HEK293 (cell line): ENCODE data around the gene MRPS6.

Source experiments
- CTCF ChIA-PET: fragments of 350-600 bp; formaldehyde crosslinking; extraction: SDS; loops from one replicate; lab custom pipeline; 2021; ENCODE audit warnings: antibody characterized with exemption; lab: Yijun Ruan, JAX
- POLR2A ChIA-PET: fragments of 300-600 bp; formaldehyde crosslinking; extraction: SDS; loops from one replicate; lab custom pipeline; 2020; ENCODE audit warnings: antibody characterized with exemption, inconsistent platforms; lab: Yijun Ruan, JAX
- H3K27ac ChIP-seq: fragments of 200-500 bp; sonication (Bioruptor generic); 2 replicates; pipeline ENCODE4 v1.5.1; 2014; ENCODE audit warnings: low read depth, low read length, control low read depth, inconsistent platforms; ENCODE audit errors: extremely low read depth
- H3K36me3 ChIP-seq, 2 experiments: fragments of 200-500 bp in 1 of 2; sonication (Bioruptor generic) in 1 of 2; 1 replicate in 1 of 2; 2 replicates in 1 of 2; pipeline ENCODE4 v1.5.1; 2014 to 2017; ENCODE audit warnings: inconsistent platforms in 2 of 2, low read length in 2 of 2; ENCODE audit not compliant: control insufficient read depth in 2 of 2, insufficient read depth in 1 of 2
- H3K4me1 ChIP-seq: fragments of 200-500 bp; sonication (Bioruptor generic); 2 replicates; pipeline ENCODE4 v1.5.1; 2014; ENCODE audit warnings: mild to moderate bottlenecking, low read length, inconsistent platforms; ENCODE audit not compliant: control insufficient read depth, insufficient read depth
- H3K4me3 ChIP-seq: 2 replicates; pipeline ENCODE4 v1.5.1; 2011; ENCODE audit warnings: low read depth, mild to moderate bottlenecking, control low read depth, low read length, moderate library complexity
- H3K9me3 ChIP-seq: fragments of 200-500 bp; sonication (Bioruptor generic); 2 replicates; pipeline ENCODE4 v1.5.1; 2014; ENCODE audit warnings: low read depth, low read length, inconsistent platforms; ENCODE audit not compliant: control insufficient read depth, insufficient read depth
- BCL11A ChIP-seq: fragments of 450-650 bp; formaldehyde crosslinking; IDR thresholded peaks from 2 replicates; pipeline ENCODE4 v1.5.1; 2016; ENCODE audit warnings: low read depth, missing biosample characterization, missing genetic modification characterization
- MZF1 ChIP-seq: fragments of 450-650 bp; formaldehyde crosslinking; IDR thresholded peaks from 2 replicates; pipeline ENCODE4 v1.5.1; 2017; ENCODE audit warnings: missing biosample characterization, missing genetic modification characterization, borderline replicate concordance
- SCRT2 ChIP-seq: fragments of 450-650 bp; formaldehyde crosslinking; IDR thresholded peaks from 2 replicates; pipeline ENCODE4 v1.5.1; 2016; ENCODE audit warnings: missing biosample characterization, missing genetic modification characterization
- SETDB1 ChIP-seq: IDR thresholded peaks from one replicate; pipeline ENCODE4 v1.6.1; 2017; ENCODE audit warnings: mild to moderate bottlenecking, low read length, moderate library complexity, mixed read lengths; ENCODE audit not compliant: insufficient read length
- WT1 ChIP-seq: fragments of 450-650 bp; formaldehyde crosslinking; IDR thresholded peaks from 2 replicates; pipeline ENCODE4 v1.5.1; 2016; ENCODE audit warnings: missing biosample characterization, missing genetic modification characterization
- ZBTB8A ChIP-seq: fragments of 450-650 bp; formaldehyde crosslinking; IDR thresholded peaks from 2 replicates; pipeline ENCODE4 v1.5.1; 2016; ENCODE audit warnings: missing biosample characterization, missing genetic modification characterization
- ZNF549 ChIP-seq: fragments of 450-650 bp; IDR thresholded peaks from 2 replicates; pipeline ENCODE4 v1.5.1; 2018; ENCODE audit warnings: missing biosample characterization, missing genetic modification characterization, mild to moderate bottlenecking, inconsistent platforms, moderate library complexity
- ZNF571 ChIP-seq: fragments of 450-650 bp; formaldehyde crosslinking; IDR thresholded peaks from 2 replicates; pipeline ENCODE4 v1.5.0; 2017; ENCODE audit warnings: missing biosample characterization, missing genetic modification characterization
- ZNF600 ChIP-seq: fragments of 450-650 bp; formaldehyde crosslinking; IDR thresholded peaks from 2 replicates; pipeline ENCODE4 v1.5.1; 2016; ENCODE audit warnings: missing biosample characterization, missing genetic modification characterization
- ZNF791 ChIP-seq: fragments of 450-650 bp; formaldehyde crosslinking; IDR thresholded peaks from 2 replicates; pipeline ENCODE4 v1.5.1; 2016; ENCODE audit warnings: missing biosample characterization, missing genetic modification characterization
- TF ChIP-seq, protein P1 (sequence below): fragments of 450-650 bp; formaldehyde crosslinking; conservative IDR thresholded peaks from 2 replicates; pipeline ENCODE4 v1.5.1; 2016; ENCODE audit warnings: low read depth, missing biosample characterization, missing genetic modification characterization
- TF ChIP-seq, protein P2 (sequence below): fragments of 450-650 bp; formaldehyde crosslinking; IDR thresholded peaks from 2 replicates; pipeline ENCODE4 v1.5.0; 2017; ENCODE audit warnings: missing biosample characterization, missing genetic modification characterization, borderline replicate concordance
- TF ChIP-seq, protein P3 (sequence below): fragments of 450-650 bp; formaldehyde crosslinking; IDR thresholded peaks from 2 replicates; pipeline ENCODE4 v1.5.1; 2016; ENCODE audit warnings: missing biosample characterization, missing genetic modification characterization
- TF ChIP-seq, protein P4 (sequence below): fragments of 450-650 bp; formaldehyde crosslinking; conservative IDR thresholded peaks from 2 replicates; pipeline ENCODE4 v1.5.1; 2016; ENCODE audit warnings: low read depth, missing biosample characterization, missing genetic modification characterization

The MRPS6 gene

DNA sequence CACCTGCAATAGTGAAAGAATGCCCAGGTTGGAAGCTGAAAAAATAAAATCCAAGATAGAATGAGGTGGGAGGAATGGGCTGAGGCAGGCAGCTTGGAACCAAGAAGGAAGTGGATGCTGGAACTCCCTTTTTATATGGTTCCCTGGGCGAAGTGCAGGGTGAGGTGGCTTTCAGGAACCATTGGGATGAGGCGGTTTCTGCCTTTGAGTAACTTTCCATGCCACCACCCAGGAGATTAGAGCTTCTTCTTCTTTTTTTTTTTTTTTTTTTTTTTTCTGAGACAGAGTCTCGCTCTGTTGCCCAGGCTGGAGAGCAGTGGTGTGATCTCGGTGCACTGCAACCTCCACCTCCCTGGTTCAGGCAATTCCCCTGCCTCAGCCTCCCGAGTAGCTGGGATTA is 17.8 kb upstream of the MRPS6 start:
- no peak overlapping the region for H3K4me3 ChIP-seq
- CTCF ChIA-PET = interaction anchor here (0.6 kb wide), 1 partner anchor 292 kb away, joined by 3 read pairs; no protein-coding TSS in a partner anchor
- no peak overlapping the region for H3K27ac ChIP-seq
- TF ChIP-seq, protein P1, sequence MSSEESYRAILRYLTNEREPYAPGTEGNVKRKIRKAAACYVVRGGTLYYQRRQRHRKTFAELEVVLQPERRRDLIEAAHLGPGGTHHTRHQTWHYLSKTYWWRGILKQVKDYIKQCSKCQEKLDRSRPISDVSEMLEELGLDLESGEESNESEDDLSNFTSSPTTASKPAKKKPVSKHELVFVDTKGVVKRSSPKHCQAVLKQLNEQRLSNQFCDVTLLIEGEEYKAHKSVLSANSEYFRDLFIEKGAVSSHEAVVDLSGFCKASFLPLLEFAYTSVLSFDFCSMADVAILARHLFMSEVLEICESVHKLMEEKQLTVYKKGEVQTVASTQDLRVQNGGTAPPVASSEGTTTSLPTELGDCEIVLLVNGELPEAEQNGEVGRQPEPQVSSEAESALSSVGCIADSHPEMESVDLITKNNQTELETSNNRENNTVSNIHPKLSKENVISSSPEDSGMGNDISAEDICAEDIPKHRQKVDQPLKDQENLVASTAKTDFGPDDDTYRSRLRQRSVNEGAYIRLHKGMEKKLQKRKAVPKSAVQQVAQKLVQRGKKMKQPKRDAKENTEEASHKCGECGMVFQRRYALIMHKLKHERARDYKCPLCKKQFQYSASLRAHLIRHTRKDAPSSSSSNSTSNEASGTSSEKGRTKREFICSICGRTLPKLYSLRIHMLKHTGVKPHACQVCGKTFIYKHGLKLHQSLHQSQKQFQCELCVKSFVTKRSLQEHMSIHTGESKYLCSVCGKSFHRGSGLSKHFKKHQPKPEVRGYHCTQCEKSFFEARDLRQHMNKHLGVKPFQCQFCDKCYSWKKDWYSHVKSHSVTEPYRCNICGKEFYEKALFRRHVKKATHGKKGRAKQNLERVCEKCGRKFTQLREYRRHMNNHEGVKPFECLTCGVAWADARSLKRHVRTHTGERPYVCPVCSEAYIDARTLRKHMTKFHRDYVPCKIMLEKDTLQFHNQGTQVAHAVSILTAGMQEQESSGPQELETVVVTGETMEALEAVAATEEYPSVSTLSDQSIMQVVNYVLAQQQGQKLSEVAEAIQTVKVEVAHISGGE (tag by site-specific recombination) = no peak
- TF ChIP-seq ZNF571 (tag by site-specific recombination) = no peak
- TF ChIP-seq WT1 (tag by site-specific recombination) = no peak
- TF ChIP-seq BCL11A = no peak
- TF ChIP-seq, protein P2, sequence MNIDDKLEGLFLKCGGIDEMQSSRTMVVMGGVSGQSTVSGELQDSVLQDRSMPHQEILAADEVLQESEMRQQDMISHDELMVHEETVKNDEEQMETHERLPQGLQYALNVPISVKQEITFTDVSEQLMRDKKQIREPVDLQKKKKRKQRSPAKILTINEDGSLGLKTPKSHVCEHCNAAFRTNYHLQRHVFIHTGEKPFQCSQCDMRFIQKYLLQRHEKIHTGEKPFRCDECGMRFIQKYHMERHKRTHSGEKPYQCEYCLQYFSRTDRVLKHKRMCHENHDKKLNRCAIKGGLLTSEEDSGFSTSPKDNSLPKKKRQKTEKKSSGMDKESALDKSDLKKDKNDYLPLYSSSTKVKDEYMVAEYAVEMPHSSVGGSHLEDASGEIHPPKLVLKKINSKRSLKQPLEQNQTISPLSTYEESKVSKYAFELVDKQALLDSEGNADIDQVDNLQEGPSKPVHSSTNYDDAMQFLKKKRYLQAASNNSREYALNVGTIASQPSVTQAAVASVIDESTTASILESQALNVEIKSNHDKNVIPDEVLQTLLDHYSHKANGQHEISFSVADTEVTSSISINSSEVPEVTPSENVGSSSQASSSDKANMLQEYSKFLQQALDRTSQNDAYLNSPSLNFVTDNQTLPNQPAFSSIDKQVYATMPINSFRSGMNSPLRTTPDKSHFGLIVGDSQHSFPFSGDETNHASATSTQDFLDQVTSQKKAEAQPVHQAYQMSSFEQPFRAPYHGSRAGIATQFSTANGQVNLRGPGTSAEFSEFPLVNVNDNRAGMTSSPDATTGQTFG (tag by site-specific recombination) = no peak
- no peak for TF ChIP-seq ZBTB8A (tag by site-specific recombination)
- TF ChIP-seq SETDB1 = no peak
- TF ChIP-seq ZNF791 (tag by site-specific recombination) = no peak
- no peak for TF ChIP-seq MZF1
- TF ChIP-seq, protein P3, sequence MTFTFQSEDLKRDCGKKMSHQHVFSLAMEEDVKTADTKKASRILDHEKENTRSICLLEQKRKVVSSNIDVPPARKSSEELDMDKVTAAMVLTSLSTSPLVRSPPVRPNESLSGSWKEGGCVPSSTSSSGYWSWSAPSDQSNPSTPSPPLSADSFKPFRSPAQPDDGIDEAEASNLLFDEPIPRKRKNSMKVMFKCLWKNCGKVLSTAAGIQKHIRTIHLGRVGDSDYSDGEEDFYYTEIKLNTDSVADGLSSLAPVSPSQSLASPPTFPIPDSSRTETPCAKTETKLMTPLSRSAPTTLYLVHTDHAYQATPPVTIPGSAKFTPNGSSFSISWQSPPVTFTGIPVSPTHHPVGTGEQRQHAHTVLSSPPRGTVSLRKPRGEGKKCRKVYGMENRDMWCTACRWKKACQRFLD = no peak
- no peaks in the 10 kb centered on the region for H3K36me3 ChIP-seq
- no peaks in the 10 kb centered on the region for H3K9me3 ChIP-seq
- no peaks in the 10 kb centered on the region for H3K4me1 ChIP-seq
- POLR2A ChIA-PET = no interaction called here

DNA sequence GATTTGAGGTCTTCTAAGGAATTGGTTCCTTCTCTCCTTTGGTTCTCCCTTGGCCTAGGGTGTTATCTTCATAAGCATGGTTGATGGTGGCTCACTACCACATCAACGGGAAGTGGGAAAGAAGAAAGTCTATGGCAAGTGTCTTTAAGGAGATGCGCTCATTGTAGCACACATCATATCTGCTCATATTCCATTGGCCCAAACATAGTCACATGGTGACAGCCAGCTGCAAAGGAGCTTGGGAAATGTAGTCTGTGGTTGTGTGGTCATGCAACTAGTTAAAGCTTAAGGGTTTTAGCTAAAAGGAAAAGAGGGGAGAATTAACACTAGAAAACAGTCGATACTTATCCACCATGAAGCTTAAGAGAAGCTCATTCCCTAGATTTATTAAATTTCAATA is 11.4 kb upstream of the MRPS6 start:
- CTCF ChIA-PET = interaction anchor here (0.8 kb wide), 1 partner anchor 14 kb away, joined by 3 read pairs; no protein-coding TSS in a partner anchor
- H3K27ac ChIP-seq = no peak overlapping the region
- H3K4me1 ChIP-seq = no peaks in the 10 kb centered on the region
- no peak overlapping the region for H3K4me3 ChIP-seq
- TF ChIP-seq ZNF600 (tag by site-specific recombination) (no peak), SCRT2 (peak; percentile 62), ZNF549 (tag by site-specific recombination) (no peak)
- TF ChIP-seq, protein P4, sequence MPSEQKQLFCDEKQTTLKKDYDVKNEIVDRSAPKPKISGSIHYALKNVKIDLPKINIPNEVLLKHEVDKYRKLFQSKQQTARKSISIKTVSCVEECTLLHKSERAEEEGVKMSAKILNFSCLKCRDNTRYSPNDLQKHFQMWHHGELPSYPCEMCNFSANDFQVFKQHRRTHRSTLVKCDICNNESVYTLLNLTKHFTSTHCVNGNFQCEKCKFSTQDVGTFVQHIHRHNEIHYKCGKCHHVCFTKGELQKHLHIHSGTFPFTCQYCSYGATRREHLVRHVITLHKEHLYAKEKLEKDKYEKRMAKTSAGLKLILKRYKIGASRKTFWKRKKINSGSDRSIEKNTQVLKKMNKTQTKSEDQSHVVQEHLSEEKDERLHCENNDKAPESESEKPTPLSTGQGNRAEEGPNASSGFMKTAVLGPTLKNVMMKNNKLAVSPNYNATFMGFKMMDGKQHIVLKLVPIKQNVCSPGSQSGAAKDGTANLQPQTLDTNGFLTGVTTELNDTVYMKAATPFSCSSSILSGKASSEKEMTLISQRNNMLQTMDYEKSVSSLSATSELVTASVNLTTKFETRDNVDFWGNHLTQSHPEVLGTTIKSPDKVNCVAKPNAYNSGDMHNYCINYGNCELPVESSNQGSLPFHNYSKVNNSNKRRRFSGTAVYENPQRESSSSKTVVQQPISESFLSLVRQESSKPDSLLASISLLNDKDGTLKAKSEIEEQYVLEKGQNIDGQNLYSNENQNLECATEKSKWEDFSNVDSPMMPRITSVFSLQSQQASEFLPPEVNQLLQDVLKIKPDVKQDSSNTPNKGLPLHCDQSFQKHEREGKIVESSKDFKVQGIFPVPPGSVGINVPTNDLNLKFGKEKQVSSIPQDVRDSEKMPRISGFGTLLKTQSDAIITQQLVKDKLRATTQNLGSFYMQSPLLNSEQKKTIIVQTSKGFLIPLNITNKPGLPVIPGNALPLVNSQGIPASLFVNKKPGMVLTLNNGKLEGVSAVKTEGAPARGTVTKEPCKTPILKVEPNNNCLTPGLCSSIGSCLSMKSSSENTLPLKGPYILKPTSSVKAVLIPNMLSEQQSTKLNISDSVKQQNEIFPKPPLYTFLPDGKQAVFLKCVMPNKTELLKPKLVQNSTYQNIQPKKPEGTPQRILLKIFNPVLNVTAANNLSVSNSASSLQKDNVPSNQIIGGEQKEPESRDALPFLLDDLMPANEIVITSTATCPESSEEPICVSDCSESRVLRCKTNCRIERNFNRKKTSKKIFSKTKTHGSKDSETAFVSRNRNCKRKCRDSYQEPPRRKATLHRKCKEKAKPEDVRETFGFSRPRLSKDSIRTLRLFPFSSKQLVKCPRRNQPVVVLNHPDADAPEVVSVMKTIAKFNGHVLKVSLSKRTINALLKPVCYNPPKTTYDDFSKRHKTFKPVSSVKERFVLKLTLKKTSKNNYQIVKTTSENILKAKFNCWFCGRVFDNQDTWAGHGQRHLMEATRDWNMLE (tag by site-specific recombination) = no peak
- TF ChIP-seq, all 188 proteins: peak for 1
- Histone ChIP-seq H3K36me3 (no peaks in the 10 kb centered on the region), H3K9me3 (no peaks in the 10 kb centered on the region)
- POLR2A ChIA-PET = interaction anchor here (1.0 to 1.1 kb wide), 2 partner anchors 11 to 12 kb away, joined by 3 to 5 read pairs; partner anchors contain the start of genes MRPS6 and SLC5A3
